Smooth muscle cell (in vitro differentiated cells): ENCODE results near the gene APBB1IP. TPM values are rescaled to one million over a fixed set of nuclear protein-coding genes. Genes with fewer than 3 reads are reported as not detected.
"Not testable (repeated sequence)": the region's sequence is repeated elsewhere in the genome, so short reads cannot be mapped to it uniquely, and the experiment has no call there.

Experiments
- DNase-seq: peaks from one replicate; lab custom pipeline; 2025; ENCODE audit not compliant: unreplicated experiment; lab: John Stamatoyannopoulos, UW
- H2AFZ ChIP-seq: fragments of 200-600 bp; sonication (generic); 2 replicates; pipeline ENCODE4 v1.6.0; 2016; ENCODE audit warnings: antibody characterized with exemption, low read depth, mild to moderate bottlenecking
- H3F3A ChIP-seq: fragments of 200-600 bp; sonication (generic); 2 replicates; pipeline ENCODE4 v1.6.0; 2017; ENCODE audit warnings: antibody characterized with exemption, low read depth
- H3K27ac ChIP-seq: fragments of 200-600 bp; sonication (generic); 2 replicates; pipeline ENCODE4 v1.5.1; 2016; ENCODE audit warnings: low read depth, mild to moderate bottlenecking
- H3K27me3 ChIP-seq: fragments of 200-600 bp; sonication (generic); 2 replicates; pipeline ENCODE4 v1.6.1; 2016; ENCODE audit warnings: low read depth, mild to moderate bottlenecking
- H3K36me3 ChIP-seq: fragments of 200-600 bp; sonication (generic); 2 replicates; pipeline ENCODE4 v1.5.1; 2016; ENCODE audit warnings: low read depth
- H3K4me1 ChIP-seq: fragments of 200-600 bp; sonication (generic); 2 replicates; pipeline ENCODE4 v1.5.1; 2016; ENCODE audit warnings: low read depth
- H3K4me2 ChIP-seq: fragments of 200-600 bp; sonication (generic); 2 replicates; pipeline ENCODE4 v1.6.0; 2016; ENCODE audit warnings: mild to moderate bottlenecking
- H3K4me3 ChIP-seq: fragments of 200-600 bp; sonication (generic); 2 replicates; pipeline ENCODE4 v1.5.1; 2016; ENCODE audit warnings: mild to moderate bottlenecking
- H3K79me2 ChIP-seq: fragments of 200-600 bp; sonication (generic); 2 replicates; pipeline ENCODE4 v1.6.0; 2016; ENCODE audit warnings: low read depth, mild to moderate bottlenecking
- H3K9ac ChIP-seq: fragments of 200-600 bp; sonication (generic); 2 replicates; pipeline ENCODE4 v1.6.0; 2016; ENCODE audit warnings: low read depth
- H3K9me3 ChIP-seq: fragments of 200-600 bp; sonication (generic); replicated peaks from 2 replicates; pipeline ENCODE4 v1.5.1; 2016; ENCODE audit warnings: low read depth
- H4K20me1 ChIP-seq: fragments of 200-600 bp; sonication (generic); 2 replicates; pipeline ENCODE4 v1.6.0; 2016; ENCODE audit warnings: low read depth
- WGBS: methylation state at CpG from one replicate; pipeline ENCODE4 v1.1.7; 2016; ENCODE audit warnings: low lambda C conversion rate; 5-methylcytosine and 5-hydroxymethylcytosine counted together
- polyA plus RNA-seq: library from polyadenylated mRNA; unstranded; fragments of >200 nt; fragmentation: Nextera tagmentation; extraction: Ambion mirVana; gene quantifications from 2 replicates; pipeline ENCODE4 v1.2.1, GENCODE V29; 2016
- total RNA-seq: library from RNA; depleted of rRNA; stranded (reverse); fragments of >200 nt; gene quantifications from 2 replicates; pipeline ENCODE4 v1.2.3, GENCODE V29; 2014
- TF ChIP-seq, protein P1 (sequence below): fragments of 200-600 bp; sonication (generic); IDR thresholded peaks from 2 replicates; pipeline ENCODE4 v1.5.1; 2017; ENCODE audit warnings: borderline replicate concordance, mild to moderate bottlenecking, antibody characterized with exemption; ENCODE audit not compliant: insufficient read depth, poor library complexity, severe bottlenecking

The APBB1IP gene
- total and polyA plus RNA-seq, 2 experiments from 2014 or later: 0.36 to 0.39 TPM

DNA sequence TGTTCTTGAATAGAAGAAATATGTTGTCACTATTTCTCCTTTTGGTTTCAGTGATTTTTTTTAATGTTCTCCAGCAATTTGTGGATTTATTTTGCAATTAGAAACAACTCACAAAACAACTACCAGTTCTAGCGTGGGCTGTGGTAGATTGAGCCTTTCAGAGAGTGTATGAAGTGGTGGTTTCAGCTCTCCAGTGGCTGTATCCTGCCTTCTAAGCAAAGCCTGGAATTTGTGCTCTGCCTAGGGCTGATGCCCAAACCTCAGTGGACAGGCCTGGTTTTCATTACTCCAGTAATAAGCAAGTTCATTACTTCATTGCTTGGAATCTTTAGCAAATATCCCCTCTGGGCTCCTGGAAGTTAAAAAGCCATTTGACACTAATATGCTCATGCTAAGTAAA is 35.9 kb downstream of the APBB1IP start:
- WGBS: 58% methylated on average over 1 of the region's 1 CpG
- H3K4me2 ChIP-seq: no peak overlapping the region
- no peak overlapping the region for H3K4me3 ChIP-seq
- no peak overlapping the region for H2AFZ ChIP-seq
- TF ChIP-seq, protein P1, sequence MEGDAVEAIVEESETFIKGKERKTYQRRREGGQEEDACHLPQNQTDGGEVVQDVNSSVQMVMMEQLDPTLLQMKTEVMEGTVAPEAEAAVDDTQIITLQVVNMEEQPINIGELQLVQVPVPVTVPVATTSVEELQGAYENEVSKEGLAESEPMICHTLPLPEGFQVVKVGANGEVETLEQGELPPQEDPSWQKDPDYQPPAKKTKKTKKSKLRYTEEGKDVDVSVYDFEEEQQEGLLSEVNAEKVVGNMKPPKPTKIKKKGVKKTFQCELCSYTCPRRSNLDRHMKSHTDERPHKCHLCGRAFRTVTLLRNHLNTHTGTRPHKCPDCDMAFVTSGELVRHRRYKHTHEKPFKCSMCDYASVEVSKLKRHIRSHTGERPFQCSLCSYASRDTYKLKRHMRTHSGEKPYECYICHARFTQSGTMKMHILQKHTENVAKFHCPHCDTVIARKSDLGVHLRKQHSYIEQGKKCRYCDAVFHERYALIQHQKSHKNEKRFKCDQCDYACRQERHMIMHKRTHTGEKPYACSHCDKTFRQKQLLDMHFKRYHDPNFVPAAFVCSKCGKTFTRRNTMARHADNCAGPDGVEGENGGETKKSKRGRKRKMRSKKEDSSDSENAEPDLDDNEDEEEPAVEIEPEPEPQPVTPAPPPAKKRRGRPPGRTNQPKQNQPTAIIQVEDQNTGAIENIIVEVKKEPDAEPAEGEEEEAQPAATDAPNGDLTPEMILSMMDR: no peak
- H3K4me1 ChIP-seq: no peaks in the 10 kb centered on the region
- H3K79me2 ChIP-seq: no peaks in the 10 kb centered on the region
- no peaks in the 10 kb centered on the region for H3F3A ChIP-seq
- no peaks in the 10 kb centered on the region for H3K36me3 ChIP-seq
- H3K9me3 ChIP-seq: no peaks in the 10 kb centered on the region
- no peak overlapping the region for H3K9ac ChIP-seq
- H3K27ac ChIP-seq: no peak overlapping the region
- no peaks in the 10 kb centered on the region for H4K20me1 ChIP-seq
- DNase-seq: no peak
- H3K27me3 ChIP-seq: no peaks in the 10 kb centered on the region

DNA sequence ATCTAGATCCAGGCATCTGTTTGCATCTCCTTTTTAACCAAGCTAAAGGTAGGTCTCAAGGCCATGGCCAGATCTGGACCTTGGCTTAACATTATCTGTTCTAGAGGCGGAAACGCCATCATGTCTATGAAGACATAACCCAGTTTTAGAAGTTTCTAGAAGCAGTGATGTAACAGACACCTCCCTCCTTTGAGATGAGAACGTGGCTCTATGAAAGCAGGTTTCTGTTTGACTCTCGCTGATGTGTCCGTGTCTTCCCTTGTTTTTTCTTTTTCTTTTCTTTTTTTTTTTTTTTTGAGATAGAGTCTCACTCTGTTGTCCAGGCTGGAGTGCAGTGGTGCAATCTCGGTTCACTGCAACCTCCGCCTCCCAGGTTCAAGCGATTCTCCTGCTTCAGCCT is 36.7 kb downstream of the APBB1IP start:
- not testable (repeated sequence) for H3K4me1 ChIP-seq, DNase-seq, H3K4me3 ChIP-seq, H4K20me1 ChIP-seq, H3K4me2 ChIP-seq, H3K79me2 ChIP-seq, H3K9ac ChIP-seq, H3K9me3 ChIP-seq, H3K27ac ChIP-seq, H3F3A ChIP-seq, H3K27me3 ChIP-seq, H3K36me3 ChIP-seq, H2AFZ ChIP-seq
- WGBS: 98% methylated on average over 8 of the region's 8 CpGs

DNA sequence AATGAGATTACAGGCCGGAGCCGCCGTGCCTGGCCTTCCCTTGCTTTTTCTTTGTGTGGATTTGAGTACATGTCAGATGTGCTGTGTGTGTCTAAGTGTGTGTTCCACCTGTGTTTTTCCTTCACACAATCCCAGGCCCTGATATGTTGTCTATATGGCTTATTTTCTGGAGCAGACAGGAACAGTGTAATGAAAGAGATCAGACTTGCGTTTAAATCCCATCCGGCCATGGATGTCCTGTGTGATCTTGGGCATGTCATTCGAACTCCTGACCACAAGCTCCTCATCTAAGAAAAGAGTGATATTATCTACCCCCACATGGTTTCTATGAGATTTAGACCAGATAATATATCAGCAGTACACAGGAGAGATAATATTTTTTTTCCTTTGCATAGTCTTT is 37.2 kb downstream of the APBB1IP start:
- no peaks in the 10 kb centered on the region for H3K79me2 ChIP-seq
- H3K9me3 ChIP-seq: no peaks in the 10 kb centered on the region
- H3K4me1 ChIP-seq: no peaks in the 10 kb centered on the region
- H3K27me3 ChIP-seq: no peaks in the 10 kb centered on the region
- H3K4me3 ChIP-seq: no peak overlapping the region
- H3K9ac ChIP-seq: no peak overlapping the region
- TF ChIP-seq, protein P1: no peak
- H4K20me1 ChIP-seq: no peaks in the 10 kb centered on the region
- whole genome bisulfite sequencing: 78% methylated on average over 6 of the region's 6 CpGs
- H2AFZ ChIP-seq: no peak overlapping the region
- no peaks in the 10 kb centered on the region for H3F3A ChIP-seq
- DNase-seq: no peak
- no peaks in the 10 kb centered on the region for H3K36me3 ChIP-seq
- H3K27ac ChIP-seq: no peak overlapping the region
- no peak overlapping the region for H3K4me2 ChIP-seq

DNA sequence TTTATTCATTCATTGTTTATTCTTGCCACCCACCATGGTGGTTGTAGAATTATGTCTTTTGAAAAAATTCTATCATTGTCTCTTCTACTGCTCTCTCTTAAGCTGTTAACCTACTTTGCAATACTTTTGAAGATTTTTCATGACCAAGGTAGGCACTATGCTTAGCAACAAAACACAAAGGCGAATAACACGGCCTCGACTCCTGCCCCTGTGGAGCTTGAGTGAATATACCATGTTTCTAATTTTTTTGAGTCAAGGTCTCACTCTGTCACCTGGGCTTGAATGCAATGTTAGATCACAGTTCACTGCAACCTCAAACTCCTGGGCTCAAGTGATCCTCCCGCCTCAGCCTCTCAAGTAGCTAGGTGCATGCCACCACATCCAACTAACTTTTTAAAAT is 39.4 kb downstream of the APBB1IP start:
- Histone ChIP-seq H3K4me2 (no peak overlapping the region), H3K27ac (no peak overlapping the region), H3K79me2 (no peaks in the 10 kb centered on the region), H3K27me3 (no peaks in the 10 kb centered on the region), H4K20me1 (no peaks in the 10 kb centered on the region), H3K4me3 (no peak overlapping the region), H3K9me3 (no peaks in the 10 kb centered on the region), H3F3A (no peaks in the 10 kb centered on the region), H3K36me3 (no peaks in the 10 kb centered on the region), H2AFZ (no peak overlapping the region), H3K9ac (no peak overlapping the region), H3K4me1 (no peaks in the 10 kb centered on the region)
- TF ChIP-seq, protein P1: no peak
- WGBS: 91% methylated on average over 4 of the region's 4 CpGs
- no peak for DNase-seq
